Lower leg skin (tissue), 3 donors: Measurements from ENCODE around the gene ARL5C.

ENCODE experiments used
- CTCF ChIP-seq, 3 donors: fragments of 450-650 bp; IDR thresholded peaks; one replicate each; pipeline ENCODE4 v1.5.1; 2016; ENCODE audit warnings: antibody characterized with exemption in 3 of 3, mild to moderate bottlenecking in 3 of 3, moderate library complexity in 2 of 3
- POLR2A ChIP-seq, 2 donors: fragments of 450-650 bp; IDR thresholded peaks; one replicate each; pipeline ENCODE4 v1.6.1; 2016 to 2017; ENCODE audit warnings: antibody characterized with exemption in 2 of 2, mild to moderate bottlenecking in 1 of 2, moderate library complexity in 1 of 2

- no peak for TF ChIP-seq CTCF (IDR thresholded peaks at IDR 0.05)
- no peak for TF ChIP-seq POLR2A (IDR thresholded peaks at IDR 0.05)
Measured at GRCh38 chr17:39187152-39187830, 21.3 kb upstream of the ARL5C start.
